OCI-LY1 (cell line): ENCODE results near the gene SMCO1.

Experiments
- H2AFZ ChIP-seq: fragments of 200-600 bp; sonication (generic), shearing (Covaris generic); 2 replicates; pipeline ENCODE4 v1.6.0; 2014; ENCODE audit warnings: antibody characterized with exemption, mild to moderate bottlenecking, low read length
- H3F3A ChIP-seq: fragments of 200-600 bp; sonication (generic), shearing (Covaris generic); 2 replicates; pipeline ENCODE4 v1.6.0; 2014; ENCODE audit warnings: mild to moderate bottlenecking, antibody characterized with exemption, low read length, moderate library complexity; ENCODE audit not compliant: insufficient read depth
- H3K27ac ChIP-seq: fragments of 200-600 bp; sonication (generic); 2 replicates; pipeline ENCODE4 v1.5.1; 2014; ENCODE audit warnings: low read length, mixed run types, mild to moderate bottlenecking, low read depth; ENCODE audit not compliant: poor library complexity, severe bottlenecking
- H3K27me3 ChIP-seq: fragments of 200-600 bp; sonication (generic); 2 replicates; pipeline ENCODE4 v1.6.0; 2014; ENCODE audit warnings: antibody characterized with exemption, mild to moderate bottlenecking, low read length, moderate library complexity; ENCODE audit not compliant: insufficient read depth
- H3K36me3 ChIP-seq: fragments of 200-600 bp; sonication (generic); 2 replicates; pipeline ENCODE4 v1.6.1; 2014; ENCODE audit warnings: mild to moderate bottlenecking, antibody characterized with exemption, low read length, moderate library complexity, mixed read lengths; ENCODE audit not compliant: insufficient read depth
- H3K4me1 ChIP-seq: fragments of 200-600 bp; sonication (generic); 2 replicates; pipeline ENCODE4 v1.5.1; 2014; ENCODE audit warnings: mild to moderate bottlenecking, low read length, moderate library complexity; ENCODE audit not compliant: insufficient read depth, severe bottlenecking
- H3K4me2 ChIP-seq: fragments of 200-600 bp; sonication (generic), shearing (Covaris generic); 2 replicates; pipeline ENCODE4 v1.6.1; 2014; ENCODE audit warnings: low read length
- H3K4me3 ChIP-seq: fragments of 200-600 bp; sonication (generic); 2 replicates; pipeline ENCODE4 v1.5.1; 2014; ENCODE audit warnings: low read length, low read depth, mild to moderate bottlenecking, mixed read lengths; ENCODE audit not compliant: poor library complexity, severe bottlenecking
- H3K79me2 ChIP-seq: fragments of 200-600 bp; shearing (Covaris generic); 2 replicates; pipeline ENCODE4 v1.6.1; 2016; ENCODE audit warnings: mixed run types, low read length, mixed read lengths; ENCODE audit not compliant: insufficient read depth
- H3K9ac ChIP-seq: fragments of 200-600 bp; sonication (generic), shearing (Covaris generic); 2 replicates; pipeline ENCODE4 v1.6.1; 2014; ENCODE audit warnings: mild to moderate bottlenecking, low read length, mixed read lengths
- H3K9me2 ChIP-seq: fragments of 200-600 bp; sonication (generic), shearing (Covaris generic); 2 replicates; pipeline ENCODE4 v1.6.1; 2014; ENCODE audit warnings: low read depth, mild to moderate bottlenecking, low read length, mixed read lengths
- H3K9me3 ChIP-seq: fragments of 200-600 bp; shearing (Covaris generic); 2 replicates; pipeline ENCODE4 v1.6.1; 2014; ENCODE audit warnings: low read length, mixed read lengths
- H4K20me1 ChIP-seq: fragments of 200-600 bp; sonication (generic), shearing (Covaris generic); 2 replicates; pipeline ENCODE4 v1.6.0; 2016; ENCODE audit warnings: mild to moderate bottlenecking, low read length; ENCODE audit not compliant: insufficient read depth
- EZH2 ChIP-seq: fragments of 200-600 bp; sonication (generic), shearing (Covaris generic); IDR thresholded peaks from 2 replicates; pipeline ENCODE4 v1.8.0; 2017; ENCODE audit warnings: borderline replicate concordance, mixed run types, mild to moderate bottlenecking, antibody characterized with exemption, low read length, moderate library complexity, mixed read lengths
- TF ChIP-seq, protein P1 (sequence below): fragments of 200-600 bp; sonication (generic), shearing (Covaris generic); IDR thresholded peaks from 2 replicates; pipeline ENCODE4 v1.5.1; 2017; ENCODE audit warnings: mild to moderate bottlenecking, antibody characterized with exemption, low read length, moderate library complexity, mixed read lengths

SMCO1 gene

DNA sequence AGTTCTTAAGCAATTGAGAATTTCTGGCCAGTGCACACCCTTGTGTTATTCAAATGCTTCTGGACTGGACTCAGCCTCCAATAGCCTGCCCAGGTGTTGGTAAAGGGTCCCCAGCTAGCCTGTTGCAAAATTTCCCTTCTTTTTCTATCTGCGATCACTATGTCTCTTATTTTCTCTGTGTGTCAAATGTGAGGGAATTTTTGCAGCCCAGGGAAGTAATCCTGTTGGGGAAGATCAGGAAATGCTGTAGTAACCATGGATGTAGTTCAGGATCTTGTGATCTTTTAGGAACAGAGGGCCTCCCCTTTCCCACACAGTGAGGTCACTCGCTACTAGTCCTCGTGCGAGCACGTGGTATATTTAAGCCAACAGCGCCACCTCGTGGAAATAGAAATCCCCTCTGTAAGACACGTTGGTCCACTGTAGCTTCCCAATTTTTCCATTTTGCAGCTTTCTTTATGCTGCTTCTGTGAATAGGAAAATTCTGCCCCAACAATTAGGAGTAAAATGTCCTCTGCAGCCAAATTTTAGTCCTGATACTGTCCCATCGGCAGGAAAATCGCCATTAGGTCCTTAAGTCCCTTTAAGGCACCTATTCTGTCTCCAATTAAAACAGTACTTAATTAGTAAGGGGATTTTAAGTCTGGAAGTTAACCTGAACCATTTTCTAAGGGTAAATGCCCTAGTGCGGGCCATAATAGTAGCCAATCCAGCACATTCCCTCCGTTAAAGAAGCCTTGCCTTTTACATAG, 4.0 kb upstream of the SMCO1 start:
- Histone ChIP-seq H3K9me2 (no peaks in the 10 kb centered on the region), H3K27me3 (no peaks in the 10 kb centered on the region; the same call in 1 of the 2 replicates), H3K9me3 (peaks cover 30% of the 10 kb centered on the region), H2AFZ (no peak overlapping the region), H3K4me2 (no peak overlapping the region), H3K4me1 (peaks cover 9% of the 10 kb centered on the region), H3K36me3 (no peaks in the 10 kb centered on the region), H3K4me3 (no peak overlapping the region), H4K20me1 (no peaks in the 10 kb centered on the region), H3K9ac (no peak overlapping the region), H3K79me2 (no peaks in the 10 kb centered on the region), H3K27ac (no peak overlapping the region), H3F3A (no peaks in the 10 kb centered on the region)
- TF ChIP-seq EZH2, result no peak
- TF ChIP-seq, protein P1, sequence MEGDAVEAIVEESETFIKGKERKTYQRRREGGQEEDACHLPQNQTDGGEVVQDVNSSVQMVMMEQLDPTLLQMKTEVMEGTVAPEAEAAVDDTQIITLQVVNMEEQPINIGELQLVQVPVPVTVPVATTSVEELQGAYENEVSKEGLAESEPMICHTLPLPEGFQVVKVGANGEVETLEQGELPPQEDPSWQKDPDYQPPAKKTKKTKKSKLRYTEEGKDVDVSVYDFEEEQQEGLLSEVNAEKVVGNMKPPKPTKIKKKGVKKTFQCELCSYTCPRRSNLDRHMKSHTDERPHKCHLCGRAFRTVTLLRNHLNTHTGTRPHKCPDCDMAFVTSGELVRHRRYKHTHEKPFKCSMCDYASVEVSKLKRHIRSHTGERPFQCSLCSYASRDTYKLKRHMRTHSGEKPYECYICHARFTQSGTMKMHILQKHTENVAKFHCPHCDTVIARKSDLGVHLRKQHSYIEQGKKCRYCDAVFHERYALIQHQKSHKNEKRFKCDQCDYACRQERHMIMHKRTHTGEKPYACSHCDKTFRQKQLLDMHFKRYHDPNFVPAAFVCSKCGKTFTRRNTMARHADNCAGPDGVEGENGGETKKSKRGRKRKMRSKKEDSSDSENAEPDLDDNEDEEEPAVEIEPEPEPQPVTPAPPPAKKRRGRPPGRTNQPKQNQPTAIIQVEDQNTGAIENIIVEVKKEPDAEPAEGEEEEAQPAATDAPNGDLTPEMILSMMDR, result peak; percentile 80; the same call in 1 of the 2 replicates

DNA sequence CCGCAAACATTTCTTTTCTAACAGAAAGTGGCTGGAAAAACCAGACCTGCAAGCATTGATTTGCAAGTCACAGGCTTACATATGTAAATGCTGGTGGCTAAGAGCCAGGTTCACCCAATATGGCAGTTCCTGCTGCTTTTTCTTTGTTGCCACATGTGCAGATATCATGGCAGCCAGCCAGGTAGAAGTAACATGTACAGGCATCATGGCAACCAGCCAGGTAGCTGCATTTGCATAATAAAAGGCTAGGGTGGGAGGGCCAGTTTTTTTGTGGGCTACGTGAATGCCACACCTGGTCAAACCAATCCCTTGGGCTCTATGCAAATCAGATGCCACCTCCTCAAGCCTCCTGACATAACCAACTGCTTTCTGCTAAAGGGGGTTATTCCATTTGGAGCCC, 2.8 kb upstream of the SMCO1 start:
- H3K9me3 ChIP-seq, result peaks cover 30% of the 10 kb centered on the region
- H2AFZ ChIP-seq, result no peak overlapping the region
- H3K27me3 ChIP-seq, result no peaks in the 10 kb centered on the region; the same call in 1 of the 2 replicates
- no peak overlapping the region for H3K9ac ChIP-seq
- peak overlapping the region; percentile 65 for H3K27ac ChIP-seq
- H3K79me2 ChIP-seq, result no peaks in the 10 kb centered on the region
- H3K36me3 ChIP-seq, result no peaks in the 10 kb centered on the region
- peaks cover 9% of the 10 kb centered on the region for H3K4me1 ChIP-seq
- TF ChIP-seq, protein P1, result no peak
- TF ChIP-seq EZH2, result no peak
- no peaks in the 10 kb centered on the region for H3F3A ChIP-seq
- no peak overlapping the region for H3K4me3 ChIP-seq
- no peaks in the 10 kb centered on the region for H3K9me2 ChIP-seq
- H4K20me1 ChIP-seq, result no peaks in the 10 kb centered on the region
- H3K4me2 ChIP-seq, result no peak overlapping the region; the same call in 1 of the 2 replicates

DNA sequence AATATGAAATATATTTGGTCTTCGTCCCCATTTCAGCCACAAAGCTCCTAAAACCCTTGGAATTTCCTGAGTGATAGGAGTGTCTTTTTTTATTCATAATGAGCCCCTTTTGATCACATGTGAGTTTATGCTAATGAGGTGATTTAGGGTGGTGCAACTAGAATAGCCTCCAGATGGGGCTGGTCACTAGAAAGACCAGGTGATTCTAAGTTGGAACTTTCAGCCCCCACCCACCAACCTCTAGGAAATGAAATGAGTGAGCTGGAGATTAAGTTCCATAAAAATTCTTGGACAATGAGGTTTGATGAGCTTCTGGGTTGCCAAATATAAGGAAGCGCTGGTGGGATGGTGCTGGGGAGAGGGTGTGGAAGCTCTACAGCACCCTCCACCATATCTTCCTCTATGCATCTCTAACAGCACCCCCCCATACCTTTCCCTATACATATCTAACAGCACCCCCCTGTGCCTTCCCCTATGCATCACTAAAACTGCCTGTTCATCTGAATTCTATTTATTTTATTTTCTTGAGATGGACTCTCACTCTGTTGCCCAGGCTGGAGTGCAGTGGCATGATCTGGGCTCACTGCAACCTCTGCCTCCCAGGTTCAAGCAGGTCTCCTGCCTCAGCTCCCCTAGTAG, 2.1 kb upstream of the SMCO1 start:
- Histone ChIP-seq H3K9me2 (no peaks in the 10 kb centered on the region), H4K20me1 (no peaks in the 10 kb centered on the region), H3K4me3 (no peak overlapping the region), H3K79me2 (no peaks in the 10 kb centered on the region), H3F3A (no peaks in the 10 kb centered on the region), H2AFZ (no peak overlapping the region), H3K4me1 (peaks cover 9% of the 10 kb centered on the region), H3K36me3 (no peaks in the 10 kb centered on the region), H3K4me2 (no peak overlapping the region; the same call in 1 of the 2 replicates), H3K9me3 (peaks cover 30% of the 10 kb centered on the region), H3K27me3 (no peaks in the 10 kb centered on the region; the same call in 1 of the 2 replicates), H3K9ac (no peak overlapping the region), H3K27ac (peak overlapping the region; percentile 65)
- no peak for TF ChIP-seq EZH2
- TF ChIP-seq, protein P1, result no peak; the same call in 1 of the 2 replicates
